OCI-LY7 (cell line): Measurements from ENCODE around the gene GPR156. TPM values are rescaled to one million over a fixed set of nuclear protein-coding genes. Genes with fewer than 3 reads are reported as not detected.

Source experiments
- BruUV-seq: library from RNA; stranded (reverse); fragments of 400-500 nt; replicated peaks from 2 replicates; lab custom pipeline; 2021; lab: Mats Ljungman, UMichigan
- CTCF ChIA-PET: fragments of 300-600 bp; sonication (Branson Sonifier 250); formaldehyde crosslinking; loops from one replicate; lab custom pipeline; 2022; ENCODE audit warnings: antibody characterized with exemption; ENCODE audit not compliant: unreplicated experiment; lab: Charles Lee
- POLR2A ChIA-PET: fragments of 300-600 bp; sonication (Branson Sonifier 250); formaldehyde crosslinking; loops from one replicate; lab custom pipeline; 2022; ENCODE audit warnings: antibody characterized with exemption; lab: Charles Lee
- DNase-seq: peaks from one replicate; pipeline ENCODE4 v3.0.0-alpha.2; 2015; ENCODE audit warnings: low spot score
- H2AFZ ChIP-seq: fragments of 200-600 bp; sonication (generic), shearing (Covaris generic); 2 replicates; pipeline ENCODE4 v1.6.1; 2014; ENCODE audit warnings: mild to moderate bottlenecking, antibody characterized with exemption, low read length, moderate library complexity
- H3K27ac ChIP-seq: fragments of 200-600 bp; sonication (generic); 2 replicates; pipeline ENCODE4 v1.5.1; 2014; ENCODE audit warnings: mixed run types, low read depth, mild to moderate bottlenecking, moderate library complexity, low read length, inconsistent platforms; ENCODE audit not compliant: poor library complexity, severe bottlenecking
- H3K36me3 ChIP-seq: fragments of 200-600 bp; sonication (generic); 2 replicates; pipeline ENCODE4 v1.6.1; 2014; ENCODE audit warnings: mild to moderate bottlenecking, antibody characterized with exemption, low read length, moderate library complexity, mixed read lengths; ENCODE audit not compliant: insufficient read depth
- H3K4me1 ChIP-seq: fragments of 200-600 bp; sonication (generic); 2 replicates; pipeline ENCODE4 v1.5.1; 2014; ENCODE audit warnings: mild to moderate bottlenecking, low read length; ENCODE audit not compliant: insufficient read depth, poor library complexity, severe bottlenecking
- H3K4me2 ChIP-seq: fragments of 200-600 bp; sonication (generic); 2 replicates; pipeline ENCODE4 v1.6.1; 2014; ENCODE audit warnings: mild to moderate bottlenecking, low read length
- H3K4me3 ChIP-seq: fragments of 200-600 bp; sonication (generic); 2 replicates; pipeline ENCODE4 v1.5.1; 2014; ENCODE audit warnings: mild to moderate bottlenecking, low read depth, low read length; ENCODE audit not compliant: poor library complexity, severe bottlenecking
- H3K79me2 ChIP-seq: fragments of 200-600 bp; sonication (generic); 2 replicates; pipeline ENCODE4 v1.6.1; 2016; ENCODE audit warnings: low read depth, mild to moderate bottlenecking, low read length, moderate library complexity, mixed read lengths; ENCODE audit not compliant: insufficient read depth
- H3K9me2 ChIP-seq: fragments of 200-600 bp; sonication (generic); 2 replicates; pipeline ENCODE4 v1.6.1; 2016; ENCODE audit warnings: mild to moderate bottlenecking, low read length, mixed read lengths; ENCODE audit not compliant: insufficient read depth
- H3K9me3 ChIP-seq: fragments of 200-600 bp; sonication (generic); 2 replicates; pipeline ENCODE4 v1.6.1; 2014; ENCODE audit warnings: mild to moderate bottlenecking, mixed run types, low read length, mixed read lengths
- H4K20me1 ChIP-seq: fragments of 200-600 bp; sonication (generic); 2 replicates; pipeline ENCODE4 v1.6.1; 2014; ENCODE audit warnings: mild to moderate bottlenecking, antibody characterized with exemption, low read length, moderate library complexity, mixed read lengths; ENCODE audit not compliant: insufficient read depth
- CTCF ChIP-seq: fragments of 200-600 bp; sonication (generic); conservative IDR thresholded peaks from 2 replicates; pipeline ENCODE4 v1.5.1; 2014; ENCODE audit warnings: mild to moderate bottlenecking, antibody characterized with exemption, low read length, moderate library complexity, mixed read lengths
- EZH2phosphoT487 ChIP-seq: fragments of 200-600 bp; sonication (generic); IDR thresholded peaks from 2 replicates; pipeline ENCODE4 v1.6.1; 2018; ENCODE audit warnings: low read depth, borderline replicate concordance, mild to moderate bottlenecking, mixed run types, antibody characterized with exemption, low read length, moderate library complexity, mixed read lengths
- intact Hi-C: fragments of 100-400 bp; cut with micrococcal nuclease; formaldehyde crosslinking; loops from one replicate; pipeline ENCODE4 v1.10.0; 2022; ENCODE audit not compliant: unreplicated experiment
- total RNA-seq, 2 experiments: library from RNA; depleted of rRNA in 1 of 2; stranded (reverse); fragments of >200 nt in 1 of 2; shearing (Covaris generic) in 1 of 2; gene quantifications; 2 replicates each; pipeline ENCODE4 v1.2.3, GENCODE V29; 2014 to 2022

Gene GPR156
- total RNA-seq, 2 experiments from 2014 or later: 0.03 to 0.13 TPM

GRCh38 chr3:120171134-120171873 lies 113.7 kb downstream of the GPR156 start:
- Histone ChIP-seq H3K4me1 (no peaks in the 10 kb centered on the region), H3K36me3 (no peaks in the 10 kb centered on the region), H3K27ac (no peak overlapping the region), H2AFZ (no peak overlapping the region), H3K9me2 (no peaks in the 10 kb centered on the region), H3K4me3 (no peak overlapping the region), H3K9me3 (no peaks in the 10 kb centered on the region), H3K4me2 (no peak overlapping the region), H3K79me2 (no peaks in the 10 kb centered on the region), H4K20me1 (no peaks in the 10 kb centered on the region)
- no TSS peak for BruUV-seq
- TF ChIP-seq CTCF (no peak), EZH2phosphoT487 (no peak)
- ChIA-PET POLR2A (interaction anchor here (0.6 kb wide), 1 partner anchor 1011 kb away, joined by 3 read pairs; no protein-coding TSS in a partner anchor), CTCF (no interaction called here)
- no peak for DNase-seq
- intact Hi-C loops: no loop called here

GRCh38 chr3:120170223-120170622 lies 114.8 kb downstream of the GPR156 start:
- no peak overlapping the region for H3K27ac ChIP-seq
- no TSS peak for BruUV-seq
- no peaks in the 10 kb centered on the region for H3K79me2 ChIP-seq
- H3K4me1 ChIP-seq: no peaks in the 10 kb centered on the region
- TF ChIP-seq CTCF (no peak), EZH2phosphoT487 (no peak)
- no peak overlapping the region for H3K4me3 ChIP-seq
- H3K9me3 ChIP-seq: no peaks in the 10 kb centered on the region
- H3K4me2 ChIP-seq: no peak overlapping the region
- CTCF ChIA-PET: no interaction called here
- intact Hi-C loops: no loop called here
- no peaks in the 10 kb centered on the region for H3K9me2 ChIP-seq
- no peak for DNase-seq
- POLR2A ChIA-PET: no interaction called here
- H4K20me1 ChIP-seq: no peaks in the 10 kb centered on the region
- no peaks in the 10 kb centered on the region for H3K36me3 ChIP-seq
- H2AFZ ChIP-seq: no peak overlapping the region

- Histone ChIP-seq H3K79me2 (no peaks in the 10 kb centered on the region), H4K20me1 (no peaks in the 10 kb centered on the region), H3K27ac (no peak overlapping the region), H3K4me1 (no peaks in the 10 kb centered on the region), H3K4me2 (no peak overlapping the region), H2AFZ (no peak overlapping the region), H3K36me3 (no peaks in the 10 kb centered on the region), H3K9me3 (no peaks in the 10 kb centered on the region), H3K4me3 (no peak overlapping the region), H3K9me2 (no peaks in the 10 kb centered on the region)
- DNase-seq: no peak
- CTCF ChIA-PET: no interaction called here
- no TSS peak for BruUV-seq
- POLR2A ChIA-PET: no interaction called here
- intact Hi-C loops: no loop called here
- TF ChIP-seq EZH2phosphoT487: no peak
- no peak for TF ChIP-seq CTCF
Observed at GRCh38 chr3:120169407-120169806, 115.6 kb downstream of the GPR156 start.
